Lower lobe of right lung (tissue), 2 donors: ENCODE results near the gene LIPK. TPM values are rescaled to one million over a fixed set of nuclear protein-coding genes. Genes with fewer than 3 reads are reported as not detected.

Source experiments
- ATAC-seq, 2 donors: fragments of 200-7000 bp; cut with Tn5 transposase; one replicate each; pipeline ENCODE4 v1.9.1; 2020 to 2022; ENCODE audit warnings: mild to moderate bottlenecking in 2 of 2, moderate library complexity in 2 of 2
- DNase-seq: peaks from one replicate; pipeline ENCODE4 v3.0.0-alpha.2; 2020
- H3K27ac ChIP-seq: fragments of 200-600 bp; one replicate; pipeline ENCODE4 v1.8.0; 2022
- H3K27me3 ChIP-seq: fragments of 200-600 bp; one replicate; pipeline ENCODE4 v1.8.0; 2022; ENCODE audit warnings: low read depth
- H3K36me3 ChIP-seq: fragments of 200-600 bp; one replicate; pipeline ENCODE4 v1.8.0; 2022; ENCODE audit warnings: mild to moderate bottlenecking
- H3K4me1 ChIP-seq: fragments of 200-600 bp; one replicate; pipeline ENCODE4 v1.8.0; 2022
- H3K4me3 ChIP-seq: fragments of 200-600 bp; one replicate; pipeline ENCODE4 v1.8.0; 2022; ENCODE audit warnings: mild to moderate bottlenecking
- H3K9me3 ChIP-seq: fragments of 200-600 bp; one replicate; pipeline ENCODE4 v1.8.0; 2022
- CTCF ChIP-seq: fragments of 200-600 bp; IDR thresholded peaks from one replicate; pipeline ENCODE4 v1.8.0; 2022; ENCODE audit warnings: antibody characterized with exemption, mild to moderate bottlenecking
- intact Hi-C: fragments of 100-400 bp; cut with DNase I; formaldehyde crosslinking; loops from one replicate; pipeline ENCODE4 v1.11.0; 2022
- total RNA-seq: library from RNA; stranded (reverse); fragmentation: NEBNext Ultra II Directional; extraction: Animal tissue kit (Norgen Biotek cat#: 25700); gene quantifications from one replicate; pipeline ENCODE4 v1.2.1, GENCODE V29; 2021
- donor health status: DM: no; HTN: yes; CAD: no; lungs with severe emphysema.

Gene LIPK
- total RNA-seq, 1 donor from 2014 or later = not detected

GRCh38 chr10:88755753-88756152, 49.7 kb downstream of the LIPK start:
- Histone ChIP-seq H3K27ac (no peak overlapping the region), H3K9me3 (no peaks in the 10 kb centered on the region), H3K4me1 (no peaks in the 10 kb centered on the region), H3K27me3 (no peaks in the 10 kb centered on the region), H3K4me3 (no peak overlapping the region), H3K36me3 (no peaks in the 10 kb centered on the region)
- ATAC-seq (no peak), DNase-seq (no peak)
- no peak for TF ChIP-seq CTCF
- intact Hi-C loops = no loop called here

- H3K4me1 ChIP-seq = no peaks in the 10 kb centered on the region
- H3K4me3 ChIP-seq = no peak overlapping the region
- no peak overlapping the region for H3K27ac ChIP-seq
- DNase-seq = no peak
- no peaks in the 10 kb centered on the region for H3K27me3 ChIP-seq
- no peaks in the 10 kb centered on the region for H3K9me3 ChIP-seq
- intact Hi-C loops = no loop called here
- no peak for ATAC-seq
- no peaks in the 10 kb centered on the region for H3K36me3 ChIP-seq
- TF ChIP-seq CTCF = no peak
Measured at GRCh38 chr10:88756660-88757059, 50.6 kb downstream of the LIPK start.

GRCh38 chr10:88759366-88760101, 53.5 kb downstream of the LIPK start, which contains the start of gene LIPN:
Gene LIPN, plus strand, starts transcription at chr10:88760020. Its CDS starts 1,386 bp downstream, at chr10:88761406.
- no peak within 1 kb of the TSS for H3K4me3 ChIP-seq
- H3K36me3 ChIP-seq = no peaks in the 10 kb centered on the region
- H3K27me3 ChIP-seq = no peaks in the 10 kb centered on the region
- peak; percentile 77 to 91 for ATAC-seq
- no peaks in the 10 kb centered on the region for H3K4me1 ChIP-seq
- intact Hi-C loops = no loop called here
- no peaks in the 10 kb centered on the region for H3K9me3 ChIP-seq
- TF ChIP-seq CTCF = no peak
- DNase-seq = peak; percentile 48
- peak within 1 kb of the TSS; percentile 51 for H3K27ac ChIP-seq

- no peaks in the 10 kb centered on the region for H3K9me3 ChIP-seq
- intact Hi-C loops = no loop called here
- H3K4me1 ChIP-seq = no peaks in the 10 kb centered on the region
- ATAC-seq (no peak), DNase-seq (no peak)
- H3K27me3 ChIP-seq = no peaks in the 10 kb centered on the region
- no peak for TF ChIP-seq CTCF
- no peak overlapping the region for H3K27ac ChIP-seq
- no peaks in the 10 kb centered on the region for H3K36me3 ChIP-seq
- no peak overlapping the region for H3K4me3 ChIP-seq
Measured at GRCh38 chr10:88762906-88763305, 56.9 kb downstream of the LIPK start.

GRCh38 chr10:88763441-88763840, 57.4 kb downstream of the LIPK start:
- no peak for ATAC-seq
- intact Hi-C loops = no loop called here
- no peak for TF ChIP-seq CTCF
- H3K4me3 ChIP-seq = no peak overlapping the region
- H3K4me1 ChIP-seq = no peaks in the 10 kb centered on the region
- H3K36me3 ChIP-seq = no peaks in the 10 kb centered on the region
- DNase-seq = no peak
- no peak overlapping the region for H3K27ac ChIP-seq
- no peaks in the 10 kb centered on the region for H3K27me3 ChIP-seq
- no peaks in the 10 kb centered on the region for H3K9me3 ChIP-seq
